Fibroblast of peridontal ligament (primary cell): ENCODE results near the gene FAM3D.
A peak's percentile ranks its signal among the peaks of the same experiment; 100 is the strongest.
"Not testable (repeated sequence)": the region's sequence is repeated elsewhere in the genome, so short reads cannot be mapped to it uniquely, and the experiment has no call there.

Experiments
- DNase-seq: peaks from one replicate; pipeline ENCODE4 v3.0.0-alpha.2; 2010; ENCODE audit errors: extremely low read depth

FAM3D gene

GRCh38 chr3:58683466-58683865 is 16.9 kb upstream of the FAM3D start:
- DNase-seq: peak; percentile 14

GRCh38 chr3:58683001-58683458 is 16.5 kb upstream of the FAM3D start:
- no peak for DNase-seq

- no peak for DNase-seq
These were observed 15.3 kb upstream of the FAM3D start for GRCh38 chr3:58681863-58682262.

GRCh38 chr3:58680879-58681525 is 14.4 kb upstream of the FAM3D start:
- DNase-seq: no peak

- no peak for DNase-seq
These were observed 13.5 kb upstream of the FAM3D start for GRCh38 chr3:58679974-58680666.

GRCh38 chr3:58679446-58679845 is 12.9 kb upstream of the FAM3D start:
- DNase-seq: peak; percentile 49

- DNase-seq: not testable (repeated sequence)
These were observed 11.8 kb upstream of the FAM3D start for GRCh38 chr3:58678177-58678970.

- DNase-seq: no peak
These were observed 6.3 kb upstream of the FAM3D start for GRCh38 chr3:58672880-58673279.

GRCh38 chr3:58672451-58672850 is 5.9 kb upstream of the FAM3D start:
- no peak for DNase-seq

GRCh38 chr3:58670506-58671135 is 4.0 kb upstream of the FAM3D start:
- no peak for DNase-seq

GRCh38 chr3:58668247-58668646 is 1.7 kb upstream of the FAM3D start:
- DNase-seq: no peak

GRCh38 chr3:58667704-58668103 is 1.1 kb upstream of the FAM3D start:
- no peak for DNase-seq

- DNase-seq: no peak
These were observed 655 bp upstream of the FAM3D start for GRCh38 chr3:58667229-58667628.

GRCh38 chr3:58665405-58665804 is 1.2 kb downstream of the FAM3D start:
- no peak for DNase-seq

GRCh38 chr3:58664611-58665010 is 2.0 kb downstream of the FAM3D start:
- DNase-seq: no peak

- DNase-seq: no peak
These were observed 4.6 kb downstream of the FAM3D start for GRCh38 chr3:58661836-58662420.

- DNase-seq: no peak
These were observed 5.6 kb downstream of the FAM3D start for GRCh38 chr3:58660998-58661397.

- DNase-seq: peak; percentile 29
These were observed 7.4 kb downstream of the FAM3D start for GRCh38 chr3:58659051-58659675.

- DNase-seq: no peak
These were observed 8.1 kb downstream of the FAM3D start for GRCh38 chr3:58658508-58658907.

- DNase-seq: no peak
These were observed 8.9 kb downstream of the FAM3D start for GRCh38 chr3:58657571-58658141.

GRCh38 chr3:58657036-58657520 is 9.5 kb downstream of the FAM3D start:
- DNase-seq: no peak
